Neural progenitor cell (in vitro differentiated cells): Measurements from ENCODE around the gene ABI3BP.

Experiments
- CTCF ChIP-seq: fragments of 200-600 bp; sonication (generic); IDR thresholded peaks from 2 replicates; pipeline ENCODE4 v1.5.1; 2017; ENCODE audit warnings: antibody characterized with exemption, mild to moderate bottlenecking
- EZH2 ChIP-seq: fragments of 200-600 bp; sonication (generic); IDR thresholded peaks from 2 replicates; pipeline ENCODE4 v1.6.1; 2017; ENCODE audit warnings: antibody characterized with exemption, mild to moderate bottlenecking, moderate library complexity
- EZH2phosphoT487 ChIP-seq: fragments of 200-600 bp; sonication (generic); IDR thresholded peaks from 2 replicates; pipeline ENCODE4 v1.6.1; 2017; ENCODE audit warnings: antibody characterized with exemption

DNA sequence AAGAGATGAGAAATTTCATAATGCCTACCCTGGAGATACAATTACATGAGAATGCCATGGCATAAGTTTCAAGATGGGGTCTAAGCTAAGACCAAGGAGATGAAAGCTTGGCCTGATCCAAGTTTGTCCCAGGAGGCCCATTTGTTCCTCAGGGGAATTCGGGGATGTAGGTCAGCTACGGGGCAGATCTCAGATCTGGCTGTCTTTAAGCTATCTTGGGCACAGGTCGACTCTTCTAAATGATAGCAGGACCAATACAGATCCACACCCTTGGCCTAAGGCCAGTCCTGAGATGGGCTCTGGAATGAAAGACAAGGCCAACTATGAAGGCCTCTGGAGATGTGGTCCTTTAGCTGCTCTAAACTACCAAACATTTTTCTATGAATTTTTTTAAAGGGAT lies 16.6 kb downstream of the ABI3BP start:
- TF ChIP-seq CTCF (no peak), EZH2 (no peak), EZH2phosphoT487 (no peak)
